ENCODE measurements around the gene MAP1S.

GRCh38 chr19:17733127-17733526, 13.8 kb downstream of the MAP1S start:
- TF ChIP-seq POLR2A (IDR thresholded peaks at IDR 0.05): no peak
- no peak for TF ChIP-seq CTCF (IDR thresholded peaks at IDR 0.05)

Measured in adrenal gland (tissue), 5 donors.